GM10248 (cell line): ENCODE data around the gene MPPED1.

ENCODE experiments used
- CTCF ChIA-PET: fragments of 300-600 bp; sonication (Branson Sonifier 250); formaldehyde crosslinking; extraction: SDS; loops from one replicate; lab custom pipeline; 2021; ENCODE audit warnings: antibody characterized with exemption; lab: Yijun Ruan, JAX
- POLR2A ChIA-PET: fragments of 350-650 bp; sonication (Branson Sonifier 250); formaldehyde crosslinking; extraction: SDS; loops from one replicate; lab custom pipeline; 2020; ENCODE audit warnings: antibody characterized with exemption; lab: Yijun Ruan, JAX
- DNase-seq: peaks from one replicate; pipeline ENCODE4 v3.0.0; 2012; ENCODE audit errors: extremely low spot score
- TF ChIP-seq, protein P1 (sequence below): IDR thresholded peaks from 2 replicates; pipeline ENCODE4 v1.5.1; 2012; ENCODE audit warnings: mild to moderate bottlenecking, low read depth; ENCODE audit errors: extremely low read depth, missing control alignments, control extremely low read depth

The MPPED1 gene

DNA sequence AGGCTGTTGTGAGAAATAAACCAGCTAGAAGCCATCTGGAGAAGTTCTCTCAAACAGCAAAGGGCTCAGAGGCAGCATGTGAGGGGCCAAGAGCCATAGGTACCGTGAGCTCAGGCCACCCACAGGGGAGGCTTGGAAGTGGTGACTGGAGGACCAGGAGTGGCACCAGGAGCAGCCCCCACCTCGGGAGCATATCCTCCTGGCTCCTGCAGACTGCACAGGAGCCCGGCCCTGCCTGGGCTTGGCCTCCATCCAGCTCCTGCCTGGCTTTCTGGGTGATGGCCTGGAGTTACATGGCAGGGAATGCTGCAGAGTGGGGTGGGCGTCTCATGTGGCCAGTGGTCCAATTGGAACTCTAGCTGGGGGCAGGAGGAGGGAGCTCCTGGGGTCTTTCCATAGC lies 4.2 kb upstream of the MPPED1 start:
- CTCF ChIA-PET, result interaction anchor here (0.8 to 2.2 kb wide), 2 partner anchors 10 to 19 kb away, joined by 3 to 4 read pairs; no protein-coding TSS in a partner anchor
- TF ChIP-seq, protein P1, sequence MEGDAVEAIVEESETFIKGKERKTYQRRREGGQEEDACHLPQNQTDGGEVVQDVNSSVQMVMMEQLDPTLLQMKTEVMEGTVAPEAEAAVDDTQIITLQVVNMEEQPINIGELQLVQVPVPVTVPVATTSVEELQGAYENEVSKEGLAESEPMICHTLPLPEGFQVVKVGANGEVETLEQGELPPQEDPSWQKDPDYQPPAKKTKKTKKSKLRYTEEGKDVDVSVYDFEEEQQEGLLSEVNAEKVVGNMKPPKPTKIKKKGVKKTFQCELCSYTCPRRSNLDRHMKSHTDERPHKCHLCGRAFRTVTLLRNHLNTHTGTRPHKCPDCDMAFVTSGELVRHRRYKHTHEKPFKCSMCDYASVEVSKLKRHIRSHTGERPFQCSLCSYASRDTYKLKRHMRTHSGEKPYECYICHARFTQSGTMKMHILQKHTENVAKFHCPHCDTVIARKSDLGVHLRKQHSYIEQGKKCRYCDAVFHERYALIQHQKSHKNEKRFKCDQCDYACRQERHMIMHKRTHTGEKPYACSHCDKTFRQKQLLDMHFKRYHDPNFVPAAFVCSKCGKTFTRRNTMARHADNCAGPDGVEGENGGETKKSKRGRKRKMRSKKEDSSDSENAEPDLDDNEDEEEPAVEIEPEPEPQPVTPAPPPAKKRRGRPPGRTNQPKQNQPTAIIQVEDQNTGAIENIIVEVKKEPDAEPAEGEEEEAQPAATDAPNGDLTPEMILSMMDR, result no peak
- no peak for DNase-seq
- POLR2A ChIA-PET, result no interaction called here

DNA sequence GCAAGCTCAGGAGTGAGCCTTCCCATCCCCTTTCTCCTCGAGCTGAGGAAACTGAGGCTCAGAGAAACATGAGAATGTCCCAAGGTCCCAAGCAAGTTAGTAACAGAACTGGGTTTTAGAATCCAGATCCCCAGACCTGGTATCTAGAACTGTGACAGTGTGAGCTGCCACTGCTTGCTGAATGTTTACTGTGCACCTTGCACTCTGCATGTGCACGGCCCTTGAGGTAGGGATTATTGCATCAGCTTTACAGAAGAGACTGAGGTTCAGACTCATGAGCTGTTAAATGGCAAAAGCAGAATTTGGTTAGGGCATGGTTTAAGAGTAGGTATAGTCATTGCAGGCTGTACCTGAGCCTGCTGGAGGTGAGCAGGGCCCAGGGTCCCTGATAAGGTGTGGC lies 3.8 kb upstream of the MPPED1 start:
- ChIA-PET POLR2A (no interaction called here), CTCF (interaction anchor here (0.8 to 2.2 kb wide), 2 partner anchors 10 to 20 kb away, joined by 3 to 4 read pairs; no protein-coding TSS in a partner anchor)
- DNase-seq, result no peak
- TF ChIP-seq, protein P1, result no peak

DNA sequence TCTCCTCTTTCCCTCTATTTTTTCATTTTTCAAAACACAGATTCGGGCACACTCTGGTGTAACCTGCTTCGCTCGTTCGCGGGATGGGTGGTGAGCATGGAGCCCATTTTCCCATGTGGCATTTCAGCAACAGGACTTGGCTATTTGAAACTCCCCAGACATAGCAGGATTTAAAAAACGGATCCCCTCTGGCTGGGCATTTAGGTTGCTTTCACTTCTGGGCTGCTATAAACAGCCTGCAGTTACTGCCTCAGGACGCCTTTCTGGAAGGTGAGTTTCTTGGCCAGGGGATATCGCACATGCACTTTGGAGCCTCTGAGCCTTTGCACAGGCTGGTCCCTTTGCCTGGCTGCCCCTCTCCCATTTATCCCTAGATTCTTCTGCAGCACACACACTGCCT lies 2.8 kb upstream of the MPPED1 start:
- ChIA-PET CTCF (no interaction called here), POLR2A (no interaction called here)
- TF ChIP-seq, protein P1, result no peak
- no peak for DNase-seq

DNA sequence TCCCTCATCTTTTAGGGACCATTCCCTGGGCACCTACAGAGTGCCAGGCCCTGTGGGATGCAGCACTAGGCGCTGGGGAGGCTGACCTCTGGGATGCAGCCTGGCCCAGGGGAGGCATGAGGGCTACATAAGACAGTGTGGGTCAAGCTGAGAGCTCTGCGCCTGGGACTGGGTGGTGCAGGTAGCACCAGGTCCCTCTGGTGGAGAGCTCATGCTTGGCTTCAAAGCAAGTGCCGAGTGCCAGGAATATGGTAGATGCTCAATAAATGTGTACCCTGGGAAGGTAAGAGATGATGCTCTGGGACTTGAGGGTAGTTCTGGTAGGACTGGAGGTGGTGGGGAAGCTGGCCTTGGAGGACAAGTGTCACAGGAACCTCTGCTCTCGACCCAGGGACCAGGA lies 2.0 kb upstream of the MPPED1 start:
- TF ChIP-seq, protein P1, result no peak
- DNase-seq, result no peak
- CTCF ChIA-PET, result no interaction called here
- POLR2A ChIA-PET, result no interaction called here

DNA sequence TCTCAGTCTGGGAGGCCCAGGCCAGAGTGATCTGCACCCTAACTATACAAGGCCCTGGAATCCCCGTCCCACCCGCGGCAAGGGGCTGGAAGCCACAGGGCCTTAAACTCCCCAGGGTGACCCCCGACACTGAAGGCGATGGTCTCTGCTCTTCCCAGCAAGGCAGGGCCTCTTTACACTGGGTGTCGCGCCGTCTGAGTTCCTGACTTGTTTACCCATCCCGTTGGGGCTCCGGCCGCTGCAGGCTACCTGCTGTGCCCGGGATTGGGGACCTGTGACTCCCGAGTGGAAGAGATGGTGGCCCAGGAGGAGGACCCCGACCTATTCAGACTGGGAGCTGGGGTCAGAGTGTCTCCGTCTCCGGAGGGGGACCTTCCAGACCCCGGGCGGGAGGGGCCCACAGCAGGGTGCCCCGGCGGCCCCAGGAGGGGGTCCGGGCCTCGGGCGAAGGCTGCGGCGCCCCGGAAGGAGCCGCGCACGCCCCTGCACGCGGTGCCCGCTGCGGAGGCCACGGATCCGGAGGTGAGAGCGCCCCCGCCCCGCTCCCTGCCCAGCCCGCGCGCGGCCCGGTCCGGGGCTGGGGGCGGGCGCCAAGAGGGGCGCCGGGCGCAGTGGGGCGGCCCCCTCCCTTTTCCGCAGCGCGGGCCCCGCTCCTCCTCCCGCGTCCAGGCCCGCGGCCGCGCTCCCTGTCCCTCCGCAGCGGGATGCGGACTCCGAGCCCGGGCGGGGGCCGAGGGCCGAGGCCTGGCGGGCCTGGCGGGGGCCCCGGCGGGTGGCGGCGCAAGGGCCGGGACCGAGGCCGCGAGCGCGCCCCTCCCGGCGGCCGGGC lies 560 bp upstream of the MPPED1 start:
- TF ChIP-seq, protein P1, result no peak
- no peak for DNase-seq
- ChIA-PET POLR2A (no interaction called here), CTCF (no interaction called here)

DNA sequence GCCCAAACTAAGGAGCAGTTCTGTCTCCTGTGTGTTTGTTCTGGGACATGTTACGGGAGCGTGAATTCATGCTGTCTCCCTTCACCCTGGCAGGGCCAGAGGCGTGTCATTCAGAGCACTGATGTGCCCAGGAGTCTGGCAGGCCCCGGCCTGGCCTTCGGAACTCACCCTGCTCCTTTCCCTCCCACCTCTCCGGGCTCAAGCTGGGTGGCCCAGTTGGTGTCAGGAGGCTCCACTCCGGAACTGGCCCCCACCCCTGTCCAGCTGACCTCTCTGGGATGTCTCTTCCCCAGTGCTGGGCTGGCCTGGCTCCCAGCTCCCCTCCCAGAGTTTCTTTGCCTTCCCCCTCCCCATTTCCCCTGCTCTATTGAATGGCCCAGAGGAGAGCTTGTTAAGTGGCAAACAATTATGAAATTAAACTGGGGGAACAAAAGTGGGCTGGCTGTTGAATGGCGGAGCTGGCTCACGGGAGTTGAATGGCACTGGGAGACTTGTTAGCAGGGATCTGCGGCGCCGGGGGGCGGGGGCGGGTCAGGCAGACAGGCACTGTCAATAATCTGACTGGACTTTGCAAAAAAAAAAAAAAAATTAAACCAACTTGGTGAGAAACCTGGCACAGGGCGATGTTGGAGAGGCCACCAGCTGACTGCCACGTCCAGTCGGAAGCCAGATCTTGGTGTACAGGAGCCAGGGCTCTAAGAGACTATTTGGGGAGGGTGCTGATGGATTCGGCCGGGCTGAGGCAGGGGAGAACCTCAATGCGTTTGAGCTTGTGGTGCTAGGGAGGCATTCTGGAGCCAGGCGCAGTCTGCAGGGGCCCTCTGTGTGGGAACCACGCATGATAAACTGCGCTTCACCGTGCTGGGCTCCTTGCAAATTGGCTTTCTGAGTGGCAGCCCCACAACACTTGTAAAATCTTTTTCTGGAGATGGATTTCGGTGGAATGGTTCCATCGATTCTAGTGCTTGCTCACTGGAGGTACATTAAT lies 1.3 kb downstream of the MPPED1 start:
- CTCF ChIA-PET, result no interaction called here
- POLR2A ChIA-PET, result no interaction called here
- TF ChIP-seq, protein P1, result no peak
- no peak for DNase-seq
